T-helper 2 cell treated with Interferon-gamma antibody and Interleukin-4, amounts not matched to agents 5 μg/mL and 100 μg/mL, for 36 hours (primary cell): ENCODE data around the gene CCDC3.

Experiments
- DNase-seq: peaks from one replicate; pipeline ENCODE4 v3.0.0; 2021; ENCODE audit warnings: low spot score
- H3K27ac Mint-ChIP-seq: one replicate; pipeline ENCODE4 v1.8.0; 2021; ENCODE audit warnings: mild to moderate bottlenecking, mixed read lengths
- H3K27me3 Mint-ChIP-seq: one replicate; pipeline ENCODE4 v1.8.0; 2021; ENCODE audit warnings: low read depth, mixed read lengths
- H3K36me3 Mint-ChIP-seq: one replicate; pipeline ENCODE4 v1.8.0; 2021; ENCODE audit warnings: low read depth, mixed read lengths
- H3K4me1 Mint-ChIP-seq: one replicate; pipeline ENCODE4 v1.8.0; 2021; ENCODE audit warnings: low read depth, mixed read lengths
- H3K4me3 Mint-ChIP-seq: one replicate; pipeline ENCODE4 v1.8.0; 2022; ENCODE audit warnings: mild to moderate bottlenecking, moderate library complexity, mixed read lengths
- H3K9me3 Mint-ChIP-seq: one replicate; pipeline ENCODE4 v1.8.0; 2021; ENCODE audit warnings: mixed read lengths

The CCDC3 gene

DNA sequence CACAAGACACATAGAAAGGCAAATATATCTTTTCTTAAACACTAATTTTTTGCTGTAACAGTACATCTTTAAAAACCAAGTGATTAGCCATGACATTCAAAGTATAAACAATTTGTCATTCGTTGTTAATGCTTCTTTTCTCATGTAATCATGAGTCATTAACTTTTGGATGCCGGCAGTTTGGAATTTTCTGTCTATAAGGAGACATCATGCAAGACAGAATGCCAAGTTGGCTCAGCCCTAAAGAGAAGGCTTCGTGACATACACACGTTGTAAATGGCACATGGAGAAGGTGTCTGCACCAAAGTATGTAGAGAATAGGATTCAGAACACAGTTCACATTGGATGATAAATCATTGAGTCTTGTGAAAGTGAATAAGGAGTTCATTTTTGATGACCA is 35.9 kb downstream of the CCDC3 start:
- Mint-ChIP-seq H3K27me3 (peaks cover 4% of the 10 kb centered on the region), H3K4me1 (no peaks in the 10 kb centered on the region), H3K9me3 (peaks cover 10% of the 10 kb centered on the region), H3K36me3 (no peaks in the 10 kb centered on the region), H3K27ac (no peak overlapping the region), H3K4me3 (no peak overlapping the region)
- no peak for DNase-seq

DNA sequence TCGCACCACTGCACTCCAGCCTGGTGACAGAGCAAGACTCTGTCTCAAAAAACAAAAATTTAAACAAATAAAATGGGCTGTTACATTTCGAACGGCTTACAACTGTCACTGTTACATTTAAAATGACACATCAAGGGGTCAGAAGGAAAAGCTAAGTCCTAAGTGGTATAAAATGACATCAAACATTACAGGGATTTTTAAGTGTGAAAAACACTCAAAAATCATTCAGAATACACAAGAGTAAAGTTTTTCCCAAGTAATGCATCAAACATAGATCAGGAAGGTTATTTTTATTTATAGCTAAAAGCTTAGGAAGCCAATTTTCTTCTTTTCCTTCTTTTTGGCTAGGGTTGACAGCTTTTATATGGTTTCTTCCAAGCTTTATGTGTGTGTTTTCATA is 39.0 kb downstream of the CCDC3 start:
- Mint-ChIP-seq H3K36me3 (no peaks in the 10 kb centered on the region), H3K9me3 (peaks cover 9% of the 10 kb centered on the region), H3K4me1 (no peaks in the 10 kb centered on the region), H3K4me3 (no peak overlapping the region), H3K27ac (no peak overlapping the region), H3K27me3 (peaks cover 4% of the 10 kb centered on the region)
- DNase-seq, result no peak

GRCh38 chr10:12961416-12962205 is 39.9 kb downstream of the CCDC3 start:
- Mint-ChIP-seq H3K36me3 (no peaks in the 10 kb centered on the region), H3K4me3 (no peak overlapping the region), H3K27me3 (peaks cover 4% of the 10 kb centered on the region), H3K9me3 (no peaks in the 10 kb centered on the region), H3K4me1 (no peaks in the 10 kb centered on the region), H3K27ac (no peak overlapping the region)
- DNase-seq, result no peak

DNA sequence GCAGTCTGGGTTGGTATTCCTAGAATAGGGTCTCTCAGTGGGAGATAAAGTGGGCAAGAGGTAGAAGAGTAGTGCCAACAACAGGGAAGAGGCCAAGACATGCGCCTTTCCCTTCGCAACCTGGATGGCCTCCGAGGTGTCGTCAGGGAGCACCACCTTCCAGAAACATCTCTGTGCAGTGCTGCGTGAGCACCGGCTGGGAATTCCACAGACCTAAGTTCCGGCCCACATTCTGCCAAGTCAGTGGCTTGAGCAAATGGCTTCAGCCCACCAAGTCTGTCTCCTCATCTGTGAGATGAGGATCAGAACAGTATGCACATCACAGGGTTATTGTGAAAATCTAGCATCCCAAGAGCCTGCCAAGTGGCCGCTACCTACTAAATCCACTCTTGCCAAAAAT is 40.6 kb downstream of the CCDC3 start:
- no peaks in the 10 kb centered on the region for H3K36me3 Mint-ChIP-seq
- H3K4me1 Mint-ChIP-seq, result no peaks in the 10 kb centered on the region
- no peak for DNase-seq
- H3K27me3 Mint-ChIP-seq, result peaks cover 4% of the 10 kb centered on the region
- no peak overlapping the region for H3K27ac Mint-ChIP-seq
- H3K4me3 Mint-ChIP-seq, result no peak overlapping the region
- H3K9me3 Mint-ChIP-seq, result no peaks in the 10 kb centered on the region

GRCh38 chr10:12960334-12960898 is 41.1 kb downstream of the CCDC3 start:
- no peak for DNase-seq
- H3K4me3 Mint-ChIP-seq, result no peak overlapping the region
- H3K9me3 Mint-ChIP-seq, result no peaks in the 10 kb centered on the region
- peaks cover 4% of the 10 kb centered on the region for H3K27me3 Mint-ChIP-seq
- no peaks in the 10 kb centered on the region for H3K4me1 Mint-ChIP-seq
- H3K36me3 Mint-ChIP-seq, result no peaks in the 10 kb centered on the region
- H3K27ac Mint-ChIP-seq, result no peak overlapping the region

DNA sequence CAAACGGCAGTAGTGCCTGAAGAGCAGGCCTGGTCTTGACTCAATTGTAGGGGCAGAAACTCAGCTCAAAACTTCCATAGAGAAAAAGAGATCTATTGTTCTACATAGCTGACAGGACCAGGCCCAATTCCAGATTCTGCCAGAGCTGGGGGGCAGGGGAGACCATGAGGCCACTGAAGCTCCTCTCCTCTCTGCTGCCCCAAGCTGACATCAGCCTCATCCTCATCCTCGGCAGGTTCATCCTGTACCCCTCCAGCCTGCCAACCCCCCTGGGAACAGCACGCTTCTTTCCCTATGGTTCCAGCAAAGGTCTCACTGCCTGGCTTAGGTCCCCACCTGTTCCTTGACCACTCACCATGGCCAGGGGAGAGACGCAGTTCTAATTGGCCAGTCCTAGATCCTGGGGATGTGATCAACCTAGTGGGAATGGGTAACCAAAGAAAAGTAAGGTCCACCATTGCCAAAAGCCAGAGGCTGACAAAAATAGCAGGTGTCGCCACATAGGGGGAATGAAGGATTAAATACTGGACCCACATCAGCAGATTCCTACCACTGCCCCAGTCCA is 42.9 kb downstream of the CCDC3 start:
- no peaks in the 10 kb centered on the region for H3K36me3 Mint-ChIP-seq
- no peak overlapping the region for H3K27ac Mint-ChIP-seq
- peaks cover 4% of the 10 kb centered on the region for H3K9me3 Mint-ChIP-seq

GRCh38 chr10:12957081-12957480 is 44.4 kb downstream of the CCDC3 start:
- Mint-ChIP-seq H3K9me3 (peaks cover 16% of the 10 kb centered on the region), H3K27ac (no peak overlapping the region), H3K27me3 (peaks cover 4% of the 10 kb centered on the region), H3K36me3 (no peaks in the 10 kb centered on the region), H3K4me1 (no peaks in the 10 kb centered on the region), H3K4me3 (no peak overlapping the region)
- no peak for DNase-seq

More for the DNA sequence above, 42.9 kb downstream of the CCDC3 start:
- no peaks in the 10 kb centered on the region for H3K4me1 Mint-ChIP-seq
- no peak overlapping the region for H3K4me3 Mint-ChIP-seq
- DNase-seq, result no peak
- H3K27me3 Mint-ChIP-seq, result peaks cover 4% of the 10 kb centered on the region

- Mint-ChIP-seq H3K4me1 (no peaks in the 10 kb centered on the region), H3K27me3 (peaks cover 2% of the 10 kb centered on the region), H3K36me3 (no peaks in the 10 kb centered on the region), H3K4me3 (no peak overlapping the region), H3K27ac (no peak overlapping the region), H3K9me3 (peaks cover 19% of the 10 kb centered on the region)
- no peak for DNase-seq
Measured at GRCh38 chr10:12954866-12955265, 46.6 kb downstream of the CCDC3 start.

- H3K27me3 Mint-ChIP-seq, result peaks cover 2% of the 10 kb centered on the region
- no peak overlapping the region for H3K27ac Mint-ChIP-seq
- no peaks in the 10 kb centered on the region for H3K4me1 Mint-ChIP-seq
- no peak overlapping the region for H3K4me3 Mint-ChIP-seq
- no peaks in the 10 kb centered on the region for H3K36me3 Mint-ChIP-seq
- no peak for DNase-seq
- H3K9me3 Mint-ChIP-seq, result peaks cover 19% of the 10 kb centered on the region
Measured at GRCh38 chr10:12950583-12951128, 50.9 kb downstream of the CCDC3 start.

- DNase-seq, result no peak
- Mint-ChIP-seq H3K4me1 (no peaks in the 10 kb centered on the region), H3K27me3 (no peaks in the 10 kb centered on the region), H3K9me3 (peaks cover 17% of the 10 kb centered on the region), H3K27ac (no peak overlapping the region), H3K36me3 (no peaks in the 10 kb centered on the region), H3K4me3 (no peak overlapping the region)
Measured at GRCh38 chr10:12949248-12949647, 52.3 kb downstream of the CCDC3 start.

GRCh38 chr10:12947741-12948140 is 53.8 kb downstream of the CCDC3 start:
- Mint-ChIP-seq H3K4me3 (no peak overlapping the region), H3K27ac (no peak overlapping the region), H3K9me3 (peaks cover 10% of the 10 kb centered on the region), H3K36me3 (no peaks in the 10 kb centered on the region), H3K4me1 (no peaks in the 10 kb centered on the region), H3K27me3 (no peaks in the 10 kb centered on the region)
- DNase-seq, result no peak

GRCh38 chr10:12946372-12946771 is 55.1 kb downstream of the CCDC3 start:
- H3K27ac Mint-ChIP-seq, result no peak overlapping the region
- no peaks in the 10 kb centered on the region for H3K4me1 Mint-ChIP-seq
- H3K9me3 Mint-ChIP-seq, result no peaks in the 10 kb centered on the region
- no peaks in the 10 kb centered on the region for H3K36me3 Mint-ChIP-seq
- no peak overlapping the region for H3K4me3 Mint-ChIP-seq
- no peaks in the 10 kb centered on the region for H3K27me3 Mint-ChIP-seq
- no peak for DNase-seq

GRCh38 chr10:12945690-12946359 is 55.7 kb downstream of the CCDC3 start:
- Mint-ChIP-seq H3K9me3 (no peaks in the 10 kb centered on the region), H3K27me3 (no peaks in the 10 kb centered on the region), H3K36me3 (no peaks in the 10 kb centered on the region), H3K27ac (no peak overlapping the region), H3K4me1 (no peaks in the 10 kb centered on the region), H3K4me3 (no peak overlapping the region)
- no peak for DNase-seq

DNA sequence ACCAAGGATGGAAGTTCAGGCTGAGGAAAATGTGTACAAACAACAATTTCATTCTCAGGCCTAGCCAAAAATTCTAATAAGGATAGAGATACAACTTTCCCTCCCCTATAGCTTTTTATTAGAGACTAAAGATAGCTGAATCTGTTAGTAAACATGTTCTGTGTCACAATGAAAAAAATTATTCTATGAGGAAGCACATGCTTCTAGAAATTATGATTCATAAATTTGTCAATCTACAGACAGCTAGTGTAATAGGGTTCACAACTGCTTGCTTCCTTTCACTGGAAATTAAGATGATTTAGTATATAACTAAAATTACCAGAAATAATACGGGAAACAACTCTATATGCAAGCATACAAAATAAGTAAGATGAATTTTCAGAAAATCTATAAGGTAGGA is 56.6 kb downstream of the CCDC3 start:
- Mint-ChIP-seq H3K36me3 (no peaks in the 10 kb centered on the region), H3K4me1 (no peaks in the 10 kb centered on the region), H3K27me3 (no peaks in the 10 kb centered on the region), H3K27ac (no peak overlapping the region), H3K9me3 (no peaks in the 10 kb centered on the region), H3K4me3 (no peak overlapping the region)
- no peak for DNase-seq
